ENCODE results near the gene C3orf80. TPM values are rescaled to one million over a fixed set of nuclear protein-coding genes. Genes with fewer than 3 reads are reported as not detected.
"Not testable (repeated sequence)": the region's sequence is repeated elsewhere in the genome, so short reads cannot be mapped to it uniquely, and the experiment has no call there.

The C3orf80 gene
- total and polyA plus RNA-seq, 7 donors = under 0.01 to 28.3 (median 13.3) TPM; not detected in 1

- Histone ChIP-seq H3K4me1 (peaks cover 0 to 8% (median 3%) of the 10 kb centered on the region in 4 donors), H3K9me3 (no peaks in the 10 kb centered on the region), H3K36me3 (no peaks in the 10 kb centered on the region), H3K27ac (no peak overlapping the region), H3K27me3 (no peaks in the 10 kb centered on the region), H3K4me3 (no peak overlapping the region)
- TF ChIP-seq CTCF (IDR thresholded peaks at IDR 0.05) = no peak
- no peak for TF ChIP-seq POLR2AphosphoS5 (IDR thresholded peaks at IDR 0.05)
- intact Hi-C loops (cut with DNase I) = no loop called here
- DNase-seq = no peak
These were observed 30.1 kb upstream of the C3orf80 start for GRCh38 chr3:160195106-160195505.

- H3K27me3 ChIP-seq = no peaks in the 10 kb centered on the region
- no peak for TF ChIP-seq EP300 (IDR thresholded peaks at IDR 0.05)
- TF ChIP-seq CTCF (IDR thresholded peaks at IDR 0.05) = no peak
- TF ChIP-seq POLR2AphosphoS5 (IDR thresholded peaks at IDR 0.05) = no peak
- no peak for TF ChIP-seq POLR2A (IDR thresholded peaks at IDR 0.05)
- H3K9me3 ChIP-seq = no peaks in the 10 kb centered on the region
- H3K4me1 ChIP-seq = peaks cover 0 to 8% (median 3%) of the 10 kb centered on the region in 4 donors
- peak overlapping the region in 1 of 4 donors; percentile 28 for H3K27ac ChIP-seq
- no peaks in the 10 kb centered on the region for H3K36me3 ChIP-seq
- DNase-seq = peak; percentile 67
- WGBS, 2 donors = 85 to 89% methylated on average over 9 of the region's 9 CpGs
- intact Hi-C loops (cut with DNase I) = no loop called here
- H3K4me3 ChIP-seq = no peak overlapping the region
These were observed 28.6 kb upstream of the C3orf80 start for GRCh38 chr3:160196511-160197104.

DNA sequence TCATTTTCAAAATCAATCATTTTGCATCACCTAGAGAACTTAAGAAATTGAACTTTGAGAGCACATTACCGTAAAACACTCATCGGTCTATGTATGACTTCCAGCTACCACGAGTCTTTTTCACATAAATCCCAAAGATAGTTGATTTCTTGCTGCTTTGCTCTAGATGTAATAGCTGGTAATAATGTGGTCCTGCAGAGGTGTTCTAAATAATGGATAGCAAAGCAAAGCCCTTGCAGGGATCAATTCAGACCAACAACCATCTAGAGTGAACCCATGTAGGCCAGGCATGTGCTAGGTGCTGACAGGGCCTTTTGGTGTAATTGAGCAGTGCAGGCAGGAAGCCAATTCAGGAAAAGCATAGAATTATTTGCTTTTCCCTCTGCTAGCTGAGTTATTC is 26.1 kb upstream of the C3orf80 start:
- TF ChIP-seq CTCF (IDR thresholded peaks at IDR 0.05) (no peak), POLR2A (IDR thresholded peaks at IDR 0.05) (no peak), EP300 (IDR thresholded peaks at IDR 0.05) (no peak), POLR2AphosphoS5 (IDR thresholded peaks at IDR 0.05) (no peak)
- intact Hi-C loops (cut with DNase I) = no loop called here

DNA sequence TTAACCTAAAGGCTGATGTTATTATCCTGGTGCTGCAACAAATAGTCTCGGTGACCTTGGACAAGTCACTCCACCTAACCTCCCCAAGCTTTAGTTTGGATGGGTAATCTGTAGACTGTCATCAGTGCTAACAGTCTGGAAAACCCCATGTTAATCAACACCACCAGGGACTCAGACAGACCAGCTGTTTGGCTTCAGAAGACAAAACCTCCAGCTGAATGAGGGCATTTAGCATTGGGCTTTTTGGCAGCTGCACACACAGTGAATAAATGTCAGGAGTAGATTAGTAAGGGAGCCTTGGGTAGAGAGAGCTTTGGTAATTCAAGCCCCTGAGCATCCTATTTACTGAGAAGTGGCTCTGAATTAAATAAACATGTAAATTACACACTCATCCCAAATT is 24.9 kb upstream of the C3orf80 start:
- Histone ChIP-seq H3K36me3 (no peaks in the 10 kb centered on the region), H3K4me3 (no peak overlapping the region), H3K9me3 (no peaks in the 10 kb centered on the region), H3K4me1 (peaks cover 0 to 8% (median 3%) of the 10 kb centered on the region in 4 donors), H3K27ac (peak overlapping the region in 1 of 4 donors; percentile 10), H3K27me3 (no peaks in the 10 kb centered on the region)
- no peak for TF ChIP-seq POLR2A (IDR thresholded peaks at IDR 0.05)
- WGBS, 2 donors = 91 to 98% methylated on average over 1 of the region's 1 CpG
- intact Hi-C loops (cut with DNase I) = no loop called here
- DNase-seq = no peak

More for the DNA sequence above, 26.1 kb upstream of the C3orf80 start:
- Histone ChIP-seq H3K27ac (no peak overlapping the region), H3K36me3 (no peaks in the 10 kb centered on the region), H3K27me3 (no peaks in the 10 kb centered on the region), H3K9me3 (no peaks in the 10 kb centered on the region), H3K4me1 (peaks cover 0 to 8% (median 3%) of the 10 kb centered on the region in 4 donors), H3K4me3 (no peak overlapping the region)
- no peak for DNase-seq
- WGBS, 2 donors = 94 to 96% methylated on average over 3 of the region's 3 CpGs

DNA sequence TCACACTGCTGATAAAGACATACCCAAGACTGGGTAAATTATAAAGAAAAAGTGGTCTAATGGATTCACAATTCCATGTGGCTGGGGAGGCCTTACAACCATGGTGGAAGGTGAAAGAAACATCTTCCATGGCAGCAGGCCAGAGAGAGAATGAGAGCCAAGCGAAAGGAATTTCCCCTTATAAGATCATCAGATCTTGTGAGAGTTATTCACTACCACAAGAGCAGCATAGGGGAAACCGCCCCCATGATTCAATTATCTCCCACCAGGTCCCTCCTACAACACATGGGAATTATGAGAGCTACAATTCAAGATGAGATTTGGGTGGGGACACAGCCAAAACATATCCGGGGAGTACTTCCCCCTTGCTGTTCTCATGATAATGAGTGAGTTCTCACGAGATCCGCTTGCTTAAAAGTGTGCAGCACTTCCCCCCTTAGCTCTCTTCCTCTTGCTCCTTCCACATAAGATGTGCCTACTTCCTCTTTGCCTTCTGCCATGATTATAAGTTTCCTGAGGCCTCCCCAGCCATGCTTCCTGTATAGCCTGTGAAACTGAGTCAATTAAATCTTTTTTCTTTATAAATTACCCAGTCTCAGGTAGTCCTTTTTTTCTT is 20.7 kb upstream of the C3orf80 start:
- intact Hi-C loops (cut with DNase I); H3K4me3 ChIP-seq; DNase-seq; H3K9me3 ChIP-seq; H3K27me3 ChIP-seq; H3K36me3 ChIP-seq; H3K27ac ChIP-seq; H3K4me1 ChIP-seq: not testable (repeated sequence)
- WGBS, 2 donors = 90 to 91% methylated on average over 5 of the region's 5 CpGs

DNA sequence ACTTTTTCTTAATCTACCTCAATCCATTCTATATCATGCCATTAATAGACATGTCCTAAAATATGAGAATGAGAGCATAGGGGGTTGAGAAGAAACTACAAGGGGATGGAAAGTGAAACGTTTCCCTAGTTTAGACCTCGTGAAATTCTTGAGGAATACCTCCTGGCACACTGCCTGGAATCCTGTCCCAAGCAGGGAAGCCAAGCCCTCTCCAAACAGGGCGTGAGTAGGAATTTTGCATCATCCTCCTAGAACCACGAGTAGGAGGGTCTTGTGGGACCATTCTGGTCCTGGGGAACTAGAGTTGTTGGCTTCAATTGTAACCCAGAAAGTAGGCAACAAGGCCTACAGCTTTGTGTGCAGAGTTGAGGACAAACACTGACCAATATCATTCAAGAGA is 19.6 kb upstream of the C3orf80 start:
- H3K9me3 ChIP-seq = no peaks in the 10 kb centered on the region
- H3K27ac ChIP-seq = no peak overlapping the region
- H3K4me1 ChIP-seq = peaks cover 0 to 7% (median 0%) of the 10 kb centered on the region in 4 donors
- DNase-seq = no peak
- no peak overlapping the region for H3K4me3 ChIP-seq
- H3K36me3 ChIP-seq = no peaks in the 10 kb centered on the region
- 27 to 55% methylated on average over 4 of the region's 4 CpGs for WGBS, 2 donors
- no peak for TF ChIP-seq EP300 (IDR thresholded peaks at IDR 0.05)
- TF ChIP-seq POLR2A (IDR thresholded peaks at IDR 0.05) = no peak
- TF ChIP-seq CTCF (IDR thresholded peaks at IDR 0.05) = no peak
- TF ChIP-seq POLR2AphosphoS5 (IDR thresholded peaks at IDR 0.05) = no peak
- intact Hi-C loops (cut with DNase I) = loop anchor here (2.0 kb wide), 1 partner anchor 19 kb away; no protein-coding TSS in a partner anchor
- H3K27me3 ChIP-seq = no peaks in the 10 kb centered on the region

Measured in sigmoid colon (tissue), 7 donors.